Ovary (tissue), 3 donors: ENCODE measurements around the gene FBXO45.

Experiments
- CTCF ChIP-seq, 3 donors: fragments of 450-650 bp in 2 of 3; fragments of 200-600 bp in 1 of 3; IDR thresholded peaks; one replicate each; pipeline versions ENCODE4 v1.5.1 to v1.8.0; 2016 to 2022; ENCODE audit warnings: antibody characterized with exemption in 3 of 3, mild to moderate bottlenecking in 1 of 3
- POLR2A ChIP-seq: fragments of 450-650 bp; IDR thresholded peaks from one replicate; pipeline ENCODE4 v1.6.1; 2017; ENCODE audit warnings: antibody characterized with exemption, mild to moderate bottlenecking, moderate library complexity
- donor health status: DM: no; HTN: no; CAD: no.

GRCh38 chr3:196608693-196609092 is 40.2 kb downstream of the FBXO45 start:
- TF ChIP-seq POLR2A, result no peak
- no peak for TF ChIP-seq CTCF (IDR thresholded peaks at IDR 0.05)
